ENCODE data around the gene KRTAP10-1. TPM values are rescaled to one million over a fixed set of nuclear protein-coding genes. Genes with fewer than 3 reads are reported as not detected.
A peak's percentile ranks its signal among the peaks of the same experiment; 100 is the strongest.

Gene KRTAP10-1
- total RNA-seq, 1 experiment from 2014 or later, result not detected

DNA sequence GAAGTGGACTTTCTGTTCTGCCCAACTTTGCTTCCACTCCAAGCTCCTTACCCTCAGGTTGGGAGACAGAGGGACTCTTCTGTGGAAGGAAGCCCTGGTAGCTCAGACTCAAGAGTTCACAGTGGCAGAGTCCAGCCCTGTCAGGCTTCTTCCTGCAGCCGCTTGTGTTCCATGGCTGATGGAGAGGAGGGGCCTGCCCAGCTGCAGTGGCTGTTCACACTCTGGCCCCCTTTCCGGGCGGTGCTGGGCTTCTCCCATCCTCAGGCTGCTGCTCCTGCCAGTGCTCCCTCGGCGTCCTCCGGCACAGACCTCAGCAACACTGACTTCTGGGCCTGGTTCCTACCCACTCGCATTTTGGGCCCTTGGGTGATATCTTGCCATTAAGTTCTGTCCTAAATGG lies 4.0 kb downstream of the KRTAP10-1 start (continued):
- TF ChIP-seq, protein P1, sequence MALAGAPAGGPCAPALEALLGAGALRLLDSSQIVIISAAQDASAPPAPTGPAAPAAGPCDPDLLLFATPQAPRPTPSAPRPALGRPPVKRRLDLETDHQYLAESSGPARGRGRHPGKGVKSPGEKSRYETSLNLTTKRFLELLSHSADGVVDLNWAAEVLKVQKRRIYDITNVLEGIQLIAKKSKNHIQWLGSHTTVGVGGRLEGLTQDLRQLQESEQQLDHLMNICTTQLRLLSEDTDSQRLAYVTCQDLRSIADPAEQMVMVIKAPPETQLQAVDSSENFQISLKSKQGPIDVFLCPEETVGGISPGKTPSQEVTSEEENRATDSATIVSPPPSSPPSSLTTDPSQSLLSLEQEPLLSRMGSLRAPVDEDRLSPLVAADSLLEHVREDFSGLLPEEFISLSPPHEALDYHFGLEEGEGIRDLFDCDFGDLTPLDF (CRISPR knock-in tag; IDR thresholded peaks at IDR 0.05), result no peak
- TF ChIP-seq, protein P2, sequence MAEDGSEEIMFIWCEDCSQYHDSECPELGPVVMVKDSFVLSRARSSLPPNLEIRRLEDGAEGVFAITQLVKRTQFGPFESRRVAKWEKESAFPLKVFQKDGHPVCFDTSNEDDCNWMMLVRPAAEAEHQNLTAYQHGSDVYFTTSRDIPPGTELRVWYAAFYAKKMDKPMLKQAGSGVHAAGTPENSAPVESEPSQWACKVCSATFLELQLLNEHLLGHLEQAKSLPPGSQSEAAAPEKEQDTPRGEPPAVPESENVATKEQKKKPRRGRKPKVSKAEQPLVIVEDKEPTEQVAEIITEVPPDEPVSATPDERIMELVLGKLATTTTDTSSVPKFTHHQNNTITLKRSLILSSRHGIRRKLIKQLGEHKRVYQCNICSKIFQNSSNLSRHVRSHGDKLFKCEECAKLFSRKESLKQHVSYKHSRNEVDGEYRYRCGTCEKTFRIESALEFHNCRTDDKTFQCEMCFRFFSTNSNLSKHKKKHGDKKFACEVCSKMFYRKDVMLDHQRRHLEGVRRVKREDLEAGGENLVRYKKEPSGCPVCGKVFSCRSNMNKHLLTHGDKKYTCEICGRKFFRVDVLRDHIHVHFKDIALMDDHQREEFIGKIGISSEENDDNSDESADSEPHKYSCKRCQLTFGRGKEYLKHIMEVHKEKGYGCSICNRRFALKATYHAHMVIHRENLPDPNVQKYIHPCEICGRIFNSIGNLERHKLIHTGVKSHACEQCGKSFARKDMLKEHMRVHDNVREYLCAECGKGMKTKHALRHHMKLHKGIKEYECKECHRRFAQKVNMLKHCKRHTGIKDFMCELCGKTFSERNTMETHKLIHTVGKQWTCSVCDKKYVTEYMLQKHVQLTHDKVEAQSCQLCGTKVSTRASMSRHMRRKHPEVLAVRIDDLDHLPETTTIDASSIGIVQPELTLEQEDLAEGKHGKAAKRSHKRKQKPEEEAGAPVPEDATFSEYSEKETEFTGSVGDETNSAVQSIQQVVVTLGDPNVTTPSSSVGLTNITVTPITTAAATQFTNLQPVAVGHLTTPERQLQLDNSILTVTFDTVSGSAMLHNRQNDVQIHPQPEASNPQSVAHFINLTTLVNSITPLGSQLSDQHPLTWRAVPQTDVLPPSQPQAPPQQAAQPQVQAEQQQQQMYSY (CRISPR knock-in tag; IDR thresholded peaks at IDR 0.05), result no peak

DNA sequence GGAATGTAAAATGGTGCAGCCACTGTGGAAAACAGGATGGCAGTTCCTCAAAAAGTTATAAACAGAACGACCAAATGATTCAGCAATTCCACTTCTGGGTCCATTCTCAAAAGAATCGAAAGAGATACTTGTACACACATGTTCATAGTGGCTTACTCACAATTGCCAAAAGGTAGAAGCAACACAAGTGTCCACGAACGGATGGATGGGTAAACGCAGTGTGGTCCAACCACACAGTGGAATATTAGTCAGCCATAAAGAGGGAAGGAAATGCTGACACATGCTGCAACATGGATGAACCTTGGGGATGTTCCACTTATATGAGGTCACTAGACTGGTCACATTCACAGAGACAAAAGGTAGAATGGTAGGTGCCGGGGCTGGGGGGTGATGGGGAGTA lies 5.3 kb downstream of the KRTAP10-1 start:
- Mint-ChIP-seq H3K36me3 (0 out of 2 replicates have a peak, but pooled peaks cover 2% of the 10 kb centered on the region), H3K4me3 (no peak overlapping the region), H3K4me1 (peaks cover 2% of the 10 kb centered on the region; the same call in 1 of the 2 replicates), H3K9me3 (peaks cover 7% of the 10 kb centered on the region), H3K27ac (peak overlapping the region; percentile 63; the same call in 1 of the 2 replicates), H3K27me3 (ENCODE audit: low read depth) (no peaks in the 10 kb centered on the region)
- POLR2A ChIA-PET, result no interaction called here
- no peak for TF ChIP-seq SOX15 (CRISPR knock-in tag; IDR thresholded peaks at IDR 0.05)
- DNase-seq (ENCODE audit: low spot score), result no peak
- CTCF ChIA-PET, result no interaction called here
- ATAC-seq, result no peak

DNA sequence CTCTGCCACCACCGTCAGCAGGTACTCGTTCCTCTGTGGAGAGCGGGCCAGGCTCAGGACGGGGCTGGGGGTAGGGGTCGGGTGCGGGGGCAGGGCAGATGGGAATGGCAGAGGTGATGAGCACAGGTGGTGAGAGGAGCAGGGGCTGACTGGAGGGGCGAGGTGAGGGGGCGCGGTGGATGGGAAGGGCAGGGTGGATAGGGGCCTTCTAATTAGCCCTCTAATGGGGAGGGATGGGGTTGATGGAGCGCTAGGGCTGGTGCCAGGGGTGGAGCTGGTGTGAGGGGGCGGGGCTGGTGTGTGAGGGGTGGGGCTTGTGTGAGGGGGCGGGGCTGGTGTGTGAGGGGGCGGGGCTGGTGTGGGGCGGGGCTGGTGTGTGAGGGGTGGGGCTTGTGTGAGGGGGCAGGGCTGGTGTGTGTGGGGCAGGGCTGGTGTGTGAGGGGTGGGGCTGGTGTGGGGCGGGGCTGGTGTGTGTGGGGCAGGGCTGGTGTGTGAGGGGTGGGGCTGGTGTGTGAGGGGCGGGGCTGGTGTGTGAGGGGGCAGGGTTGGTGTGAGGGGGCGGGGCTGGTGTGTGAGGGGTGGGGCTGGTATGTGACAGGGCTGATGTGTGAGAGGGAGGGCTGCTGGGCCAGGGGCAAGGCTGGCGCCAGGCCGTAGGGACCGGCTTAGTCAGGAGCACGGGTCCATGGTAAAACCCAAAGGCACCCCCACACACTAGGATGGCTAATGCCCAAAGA lies 5.9 kb downstream of the KRTAP10-1 start:
- peak; percentile 60 for ATAC-seq
- H3K27ac Mint-ChIP-seq, result peak overlapping the region; percentile 63; the same call in 1 of the 2 replicates
- peaks cover 2% of the 10 kb centered on the region; the same call in 1 of the 2 replicates for H3K4me1 Mint-ChIP-seq
- H3K9me3 Mint-ChIP-seq, result peaks cover 7% of the 10 kb centered on the region
- ChIA-PET POLR2A (no interaction called here), CTCF (interaction anchor here (0.5 to 0.7 kb wide), 3 partner anchors 23 to 603 kb away, joined by 3 read pairs; no protein-coding TSS in a partner anchor)
- TF ChIP-seq ETV6 (CRISPR knock-in tag; IDR thresholded peaks at IDR 0.05) (no peak), ZNF423 (CRISPR knock-in tag; IDR thresholded peaks at IDR 0.05) (no peak), IRF2 (CRISPR knock-in tag; IDR thresholded peaks at IDR 0.05; ENCODE audit: borderline replicate concordance, low read depth) (no peak), TEAD4 (CRISPR knock-in tag; IDR thresholded peaks at IDR 0.05) (no peak), GABPB1 (CRISPR knock-in tag; IDR thresholded peaks at IDR 0.05) (no peak), KAT7 (CRISPR knock-in tag; IDR thresholded peaks at IDR 0.05; ENCODE audit: borderline replicate concordance) (no peak), ESRRA (CRISPR knock-in tag; IDR thresholded peaks at IDR 0.05; ENCODE audit: borderline replicate concordance) (no peak), NR3C1 (CRISPR knock-in tag; conservative IDR thresholded peaks at IDR 0.05; ENCODE audit: low read depth) (no peak), NFYB (CRISPR knock-in tag; conservative IDR thresholded peaks at IDR 0.05; ENCODE audit: low read depth) (no peak), ELF4 (CRISPR knock-in tag; IDR thresholded peaks at IDR 0.05; ENCODE audit: low read depth) (no peak)
- TF ChIP-seq, protein P3, sequence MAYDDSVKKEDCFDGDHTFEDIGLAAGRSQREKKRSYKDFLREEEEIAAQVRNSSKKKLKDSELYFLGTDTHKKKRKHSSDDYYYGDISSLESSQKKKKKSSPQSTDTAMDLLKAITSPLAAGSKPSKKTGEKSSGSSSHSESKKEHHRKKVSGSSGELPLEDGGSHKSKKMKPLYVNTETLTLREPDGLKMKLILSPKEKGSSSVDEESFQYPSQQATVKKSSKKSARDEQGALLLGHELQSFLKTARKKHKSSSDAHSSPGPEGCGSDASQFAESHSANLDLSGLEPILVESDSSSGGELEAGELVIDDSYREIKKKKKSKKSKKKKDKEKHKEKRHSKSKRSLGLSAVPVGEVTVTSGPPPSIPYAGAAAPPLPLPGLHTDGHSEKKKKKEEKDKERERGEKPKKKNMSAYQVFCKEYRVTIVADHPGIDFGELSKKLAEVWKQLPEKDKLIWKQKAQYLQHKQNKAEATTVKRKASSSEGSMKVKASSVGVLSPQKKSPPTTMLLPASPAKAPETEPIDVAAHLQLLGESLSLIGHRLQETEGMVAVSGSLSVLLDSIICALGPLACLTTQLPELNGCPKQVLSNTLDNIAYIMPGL (CRISPR knock-in tag; IDR thresholded peaks at IDR 0.05), result no peak
- TF ChIP-seq, protein P2 (CRISPR knock-in tag; IDR thresholded peaks at IDR 0.05), result no peak
- DNase-seq (ENCODE audit: low spot score), result peak; percentile 26
- H3K36me3 Mint-ChIP-seq, result 0 out of 2 replicates have a peak, but pooled peaks cover 2% of the 10 kb centered on the region
- no peak overlapping the region for H3K4me3 Mint-ChIP-seq
- no peaks in the 10 kb centered on the region for H3K27me3 Mint-ChIP-seq (ENCODE audit: low read depth)

All from WTC11 (cell line).